Esophagus mucosa (tissue), 1 donor: Measurements from ENCODE around the gene ZNF470. TPM values are rescaled to one million over a fixed set of nuclear protein-coding genes. Genes with fewer than 3 reads are reported as not detected.

Experiments
- ATAC-seq: fragments of 200-7000 bp; cut with Tn5 transposase; one replicate; pipeline ENCODE4 v1.9.1; 2020
- total RNA-seq: library from RNA; stranded (reverse); gene quantifications from one replicate; pipeline ENCODE4 v1.2.4, GENCODE V29; 2023
- donor health status: DM: yes; HTN: yes; CAD: no.

Gene ZNF470
- total RNA-seq, 1 donor from 2014 or later = 2.4 TPM

- ATAC-seq = no peak
Measured at GRCh38 chr19:56611288-56611687, 44.0 kb downstream of the ZNF470 start.

DNA sequence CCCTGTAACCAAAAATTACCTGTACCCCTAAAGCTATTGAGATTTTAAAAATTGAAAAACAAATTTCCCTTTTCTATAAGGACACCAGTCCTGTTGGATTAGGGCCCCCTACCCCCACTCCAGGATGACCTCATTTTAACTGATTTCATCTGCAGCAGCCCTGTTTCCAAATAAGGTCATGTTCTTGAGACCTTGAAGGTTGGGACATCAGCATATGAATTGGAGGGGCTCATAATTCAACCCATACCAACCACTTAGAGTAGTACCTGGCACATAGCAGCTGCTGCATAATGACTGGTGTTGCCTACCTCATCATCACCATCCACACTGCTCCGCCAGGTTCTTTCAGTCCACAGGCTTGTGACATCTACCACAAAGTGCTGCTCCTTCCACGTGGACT is 45.5 kb downstream of the ZNF470 start:
- ATAC-seq = no peak

- ATAC-seq = no peak
Measured at GRCh38 chr19:56613639-56614038, 46.4 kb downstream of the ZNF470 start.

DNA sequence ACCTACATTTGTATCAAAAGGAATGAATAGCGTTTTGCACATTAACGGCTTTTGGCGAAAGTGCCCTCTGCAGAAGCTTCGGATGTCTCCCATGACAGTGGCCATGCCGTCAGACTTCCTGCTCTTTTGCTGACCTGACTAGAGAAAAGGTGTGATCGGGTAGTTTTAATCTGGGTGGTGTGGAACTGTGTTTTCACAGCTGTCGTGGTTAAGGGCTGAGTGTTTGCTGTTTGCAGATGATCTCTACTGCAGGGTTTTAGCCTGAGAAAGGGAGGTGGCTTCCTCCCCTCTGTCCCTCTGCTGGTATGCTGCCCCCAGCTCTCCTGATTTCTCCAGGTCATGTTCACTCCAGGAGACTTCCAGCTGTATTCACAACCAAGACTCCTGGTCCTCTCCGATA is 50.3 kb downstream of the ZNF470 start:
- ATAC-seq = no peak

- no peak for ATAC-seq
Measured at GRCh38 chr19:56619121-56619520, 51.9 kb downstream of the ZNF470 start.

- ATAC-seq = no peak
Measured at GRCh38 chr19:56622374-56622773, 55.1 kb downstream of the ZNF470 start.

- ATAC-seq = no peak
Measured at GRCh38 chr19:56623006-56623405, 55.7 kb downstream of the ZNF470 start.

GRCh38 chr19:56625708-56626107 is 58.4 kb downstream of the ZNF470 start:
- no peak for ATAC-seq

GRCh38 chr19:56633021-56633420 is 65.8 kb downstream of the ZNF470 start:
- ATAC-seq = no peak

DNA sequence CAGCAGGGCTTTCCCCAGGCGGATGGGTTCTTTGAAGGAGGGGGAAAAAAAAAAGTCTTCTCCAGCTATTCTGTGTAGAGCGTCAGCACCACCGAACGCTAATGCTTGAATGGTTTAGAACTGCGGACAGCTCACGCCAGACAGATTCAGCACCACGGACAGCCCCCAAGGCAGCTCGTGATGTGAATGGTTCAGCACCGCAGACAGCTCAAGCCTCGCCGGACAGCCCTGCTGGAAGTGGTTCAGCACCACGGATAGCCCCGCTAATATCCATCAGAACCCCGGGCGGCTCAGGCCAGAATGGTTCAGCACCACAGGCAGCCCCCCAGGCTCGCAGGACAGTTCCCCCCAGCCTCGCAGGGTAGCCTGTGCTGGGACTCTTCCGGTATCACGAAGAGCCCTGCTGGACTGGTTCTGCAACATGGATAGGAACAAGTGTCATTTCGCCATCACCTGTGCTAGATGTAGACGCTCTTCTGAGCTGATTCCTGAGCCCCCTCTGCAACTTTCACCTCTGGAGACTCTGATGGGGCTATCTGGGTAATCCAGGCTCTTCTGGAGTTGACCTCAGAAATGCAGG is 70.8 kb downstream of the ZNF470 start:
- ATAC-seq = peak; percentile 57

Other genes starting within 250 kb of the ZNF470 start
- gene ZNF582, start 173.9 kb upstream of the ZNF470 start, total RNA-seq = 0.92 TPM
- gene ZNF583, start 163.1 kb upstream of the ZNF470 start, total RNA-seq = 0.48 TPM
- 0.76 TPM for gene ZNF667, start 90.1 kb upstream of the ZNF470 start, total RNA-seq
- gene ZNF471, start 59.6 kb upstream of the ZNF470 start, total RNA-seq = 2.0 TPM
- 3.6 TPM for gene ZFP28, start 28.5 kb upstream of the ZNF470 start, total RNA-seq
- 1.9 TPM for gene ZNF71, start 27.8 kb downstream of the ZNF470 start, total RNA-seq
- gene SMIM17, start 75.7 kb downstream of the ZNF470 start, total RNA-seq = not detected
- 0.04 TPM for gene ZNF835, start 104.3 kb downstream of the ZNF470 start, total RNA-seq